ENCODE data around the gene PKNOX2. TPM values are rescaled to one million over a fixed set of nuclear protein-coding genes. Genes with fewer than 3 reads are reported as not detected.

The PKNOX2 gene
- total and polyA plus RNA-seq, 2 of the 8 experiments (the other 6 are each of a cell fraction or from before 2014, with no cell fraction given), result 2.0 TPM

- H3K27me3 ChIP-seq (replicated peaks in 1 of 4; ENCODE audit: control insufficient read depth in 3 of 4, extremely low read depth in 1 of 4, insufficient read depth in 3 of 4, low read length in 3 of 4), result no peaks in the 10 kb centered on the region
- no peak overlapping the region for H3K18ac ChIP-seq (ENCODE audit: extremely low read depth, low read length)
- no peaks in the 10 kb centered on the region for H3K36me3 ChIP-seq (ENCODE audit: control insufficient read depth in 2 of 4, insufficient read depth in 4 of 4, low read length in 3 of 4)
- no peak overlapping the region for H2BK20ac ChIP-seq (ENCODE audit: low read length)
- H3K79me1 ChIP-seq (ENCODE audit: low read depth, low read length), result no peaks in the 10 kb centered on the region
- WGBS, 2 experiments (ENCODE audit: extremely low coverage in 1 of 2, insufficient coverage in 1 of 2, insufficient read length in 1 of 2, insufficient replicate concordance in 2 of 2, low coverage in 1 of 2, low lambda C conversion rate in 2 of 2, missing lambda C conversion rate in 1 of 2), result 91% methylated on average over 4 of the region's 4 CpGs; no CpG with 5 or more reads in 1 of the 2 experiments
- no peak overlapping the region for H2BK5ac ChIP-seq (ENCODE audit: low read depth, low read length)
- H4K8ac ChIP-seq (ENCODE audit: extremely low read depth, insufficient read depth, low read length), result no peak overlapping the region
- H3K9ac ChIP-seq (replicated peaks in 1 of 4; ENCODE audit: extremely low read depth in 1 of 4, low read depth in 3 of 4, low read length in 3 of 4), result no peak overlapping the region
- no peaks in the 10 kb centered on the region for H3K23me2 ChIP-seq (ENCODE audit: low read depth, low read length)
- no peak overlapping the region for H4K5ac ChIP-seq (ENCODE audit: insufficient read length, low read depth, low read length)
- H2BK12ac ChIP-seq (ENCODE audit: low read depth, low read length), result no peak overlapping the region
- H3K9me3 ChIP-seq (ENCODE audit: insufficient read depth in 2 of 2, low read depth in 1 of 2, low read length in 1 of 2), result no peaks in the 10 kb centered on the region
- H3K23ac ChIP-seq (ENCODE audit: insufficient read length), result no peak overlapping the region
- no peak overlapping the region for H4K91ac ChIP-seq (replicated peaks; ENCODE audit: insufficient read length, low read length)
- no peak overlapping the region for H3K56ac ChIP-seq (replicated peaks; ENCODE audit: insufficient read length, low read depth, low read length)
- no peak overlapping the region for H2BK120ac ChIP-seq (replicated peaks; ENCODE audit: low read depth, low read length)
- H3K4me1 ChIP-seq (replicated peaks in 1 of 4; ENCODE audit: control insufficient read depth in 3 of 4, insufficient read depth in 4 of 4, low read length in 3 of 4), result peaks cover 0 to 4% (median under 1%) of the 10 kb centered on the region in 4 experiments; a peak in 3 of 7 replicates
- FAIRE-seq, result no peak
- no peak for DNase-seq (ENCODE audit: low read depth in 1 of 2, low spot score in 2 of 2)
- no peaks in the 10 kb centered on the region for H3K79me2 ChIP-seq (ENCODE audit: control insufficient read depth in 1 of 2, insufficient read depth in 2 of 2, low read length in 2 of 2)
- no peak overlapping the region for H3K4ac ChIP-seq (replicated peaks; ENCODE audit: insufficient read length, low read depth, low read length)
- H2AK5ac ChIP-seq (ENCODE audit: low read depth, low read length), result no peak overlapping the region
- no peak overlapping the region for H2BK15ac ChIP-seq (ENCODE audit: low read length)
- no peaks in the 10 kb centered on the region for H4K20me1 ChIP-seq (replicated peaks in 1 of 2; ENCODE audit: control insufficient read depth in 1 of 2, insufficient read depth in 2 of 2, low read length in 2 of 2)
- H3K4me3 ChIP-seq (ENCODE audit: extremely low read depth in 1 of 4, insufficient read depth in 2 of 4, low read depth in 3 of 4, low read length in 4 of 4), result no peak overlapping the region
- H3K27ac ChIP-seq (ENCODE audit: low read depth, low read length), result no peak overlapping the region
- H3K4me2 ChIP-seq (ENCODE audit: insufficient read depth in 1 of 2, low read depth in 2 of 2, low read length in 2 of 2), result no peak overlapping the region
- no peak overlapping the region for H2AFZ ChIP-seq (ENCODE audit: low read length)
- ChIA-PET CTCF (ENCODE audit: partially characterized antibody) (interaction anchor here (0.6 to 5.1 kb wide), 34 partner anchors 30 to 470 kb away, joined by 3 to 33 read pairs (median 5); partner anchors contain the start of gene TMEM218), POLR2A (ENCODE audit: partially characterized antibody) (interaction anchor here (0.9 kb wide), 1 partner anchor 13 kb away, joined by 3 read pairs; no protein-coding TSS in a partner anchor)
- H3K14ac ChIP-seq (ENCODE audit: insufficient read length), result no peak overlapping the region
- TF ChIP-seq CBX8 (IDR thresholded peaks at IDR 0.05; ENCODE audit: borderline replicate concordance, low read depth, low read length), result no peak
Observed at GRCh38 chr11:125422681-125423080, 258.1 kb downstream of the PKNOX2 start.

All from H1 (cell line).